HG02759 (cell line): ENCODE results near the gene TPGS1.

ENCODE experiments used
- ATAC-seq: cut with Tn5 transposase; IDR thresholded peaks from one replicate; pipeline ENCODE4 v1.9.1; 2021; ENCODE audit warnings: mild to moderate bottlenecking, moderate library complexity; ENCODE audit not compliant: unreplicated experiment

Gene TPGS1

GRCh38 chr19:538641-539428, 31.5 kb downstream of the TPGS1 start:
- no peak for ATAC-seq

GRCh38 chr19:539429-540030, 32.2 kb downstream of the TPGS1 start:
- ATAC-seq: no peak

- ATAC-seq: no peak
Measured at GRCh38 chr19:540867-541637, 33.8 kb downstream of the TPGS1 start.

- ATAC-seq: no peak
Measured at GRCh38 chr19:541699-542098, 34.4 kb downstream of the TPGS1 start.

- no peak for ATAC-seq
Measured at GRCh38 chr19:542173-542866, 35.0 kb downstream of the TPGS1 start.

GRCh38 chr19:543910-544608, 36.8 kb downstream of the TPGS1 start, which contains the start of gene GZMM:
Gene GZMM (plus strand): TSS chr19:544053. CDS start chr19:544072, 19 bp downstream.
- ATAC-seq: no peak

GRCh38 chr19:547117-547516, 39.8 kb downstream of the TPGS1 start:
- ATAC-seq: no peak

GRCh38 chr19:547836-548720, 40.8 kb downstream of the TPGS1 start:
- ATAC-seq: no peak

- no peak for ATAC-seq
Measured at GRCh38 chr19:548886-549830, 41.9 kb downstream of the TPGS1 start.

- ATAC-seq: no peak
Measured at GRCh38 chr19:554817-555216, 47.5 kb downstream of the TPGS1 start.

- no peak for ATAC-seq
Measured at GRCh38 chr19:555474-555808, 48.1 kb downstream of the TPGS1 start.

GRCh38 chr19:556611-557382, 49.5 kb downstream of the TPGS1 start:
- no peak for ATAC-seq

GRCh38 chr19:558770-559439, 51.6 kb downstream of the TPGS1 start:
- no peak for ATAC-seq

- no peak for ATAC-seq
Measured at GRCh38 chr19:560121-560520, 52.8 kb downstream of the TPGS1 start.

- no peak for ATAC-seq
Measured at GRCh38 chr19:566403-566802, 59.1 kb downstream of the TPGS1 start.

- ATAC-seq: no peak
Measured at GRCh38 chr19:566844-567243, 59.5 kb downstream of the TPGS1 start.

GRCh38 chr19:567296-567900, 60.1 kb downstream of the TPGS1 start:
- ATAC-seq: no peak
